HG03565 (cell line): Measurements from ENCODE around the gene GALM.
A peak's percentile ranks its signal among the peaks of the same experiment; 100 is the strongest.
"Not testable (repeated sequence)": the region's sequence is repeated elsewhere in the genome, so short reads cannot be mapped to it uniquely, and the experiment has no call there.

Experiments used
- ATAC-seq: cut with Tn5 transposase; IDR thresholded peaks from one replicate; pipeline ENCODE4 v1.9.1; 2021; ENCODE audit warnings: mild to moderate bottlenecking, moderate library complexity; ENCODE audit not compliant: unreplicated experiment

GALM gene

DNA sequence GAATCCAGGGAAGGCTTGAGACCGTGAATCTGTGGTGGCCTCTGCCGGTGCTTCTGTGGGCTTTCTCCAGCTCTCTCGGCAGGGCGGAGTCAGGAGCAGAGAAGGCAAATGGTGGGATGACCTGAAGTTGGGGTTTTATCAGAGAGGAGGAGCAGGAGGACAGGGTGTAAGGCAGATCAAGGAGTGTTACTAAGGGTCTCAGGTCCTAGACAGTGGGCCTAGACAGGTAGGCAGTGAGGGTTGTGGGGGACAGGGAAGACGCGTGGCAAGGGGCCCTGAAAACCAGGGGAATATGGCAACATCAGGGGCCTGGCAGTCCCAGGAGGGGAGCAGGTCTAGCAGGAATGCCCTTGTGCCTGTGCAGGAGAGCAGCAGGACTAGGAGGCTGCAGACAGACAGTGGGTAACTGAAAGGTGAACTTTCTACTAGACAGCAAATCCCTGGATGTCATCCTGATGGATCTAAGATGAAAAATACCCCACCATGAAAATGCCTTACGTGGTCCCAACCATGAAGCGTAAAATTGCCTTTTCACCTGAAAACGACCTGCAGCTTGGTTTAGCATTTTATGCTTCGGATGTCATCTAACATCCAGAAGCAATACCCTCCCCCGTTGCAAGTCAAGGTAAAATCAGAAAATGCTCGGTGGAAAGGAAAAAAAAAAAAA is 43.1 kb downstream of the GALM start:
- ATAC-seq = no peak

- ATAC-seq = no peak
These were observed 43.8 kb downstream of the GALM start for GRCh38 chr2:38709567-38710194.

GRCh38 chr2:38711558-38711957 is 45.6 kb downstream of the GALM start:
- no peak for ATAC-seq

DNA sequence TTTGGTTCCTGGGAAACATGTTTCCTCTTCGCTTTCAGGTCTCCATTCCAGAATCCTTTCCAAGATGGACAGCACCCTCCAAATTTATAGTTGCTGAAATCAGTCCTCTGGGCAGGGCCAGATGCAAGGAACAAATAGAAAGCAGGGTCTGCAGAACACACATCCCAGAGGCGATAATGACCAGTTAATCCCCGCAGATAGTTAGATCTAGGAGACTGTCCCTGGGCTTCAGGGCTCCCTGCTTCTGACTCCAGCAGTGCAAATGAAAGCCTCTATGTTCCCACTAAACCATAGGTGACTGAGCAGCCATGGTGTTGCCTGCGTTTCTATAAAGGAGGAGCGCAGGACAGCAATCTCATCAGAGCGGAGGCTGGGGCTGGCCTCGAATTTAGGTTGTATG is 46.5 kb downstream of the GALM start:
- no peak for ATAC-seq

DNA sequence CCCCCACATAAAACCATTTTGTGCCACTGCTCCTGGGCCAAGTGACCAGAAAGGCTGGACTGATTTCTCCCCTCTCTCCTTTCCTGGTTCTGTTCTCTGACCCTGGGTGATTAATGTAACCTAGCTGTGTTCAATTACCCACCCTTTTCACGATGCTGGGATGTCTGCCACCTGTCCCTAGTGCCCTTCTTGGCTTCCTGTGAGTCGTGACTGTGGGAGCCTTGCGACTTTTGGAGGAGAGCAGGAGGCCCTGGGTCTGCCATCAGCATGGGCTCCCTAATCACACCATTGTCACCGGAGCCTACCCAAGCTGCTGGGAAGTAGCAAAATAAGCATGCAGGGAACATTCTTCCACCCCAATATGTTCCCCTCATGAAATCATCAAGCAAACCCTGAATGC is 47.0 kb downstream of the GALM start:
- no peak for ATAC-seq

DNA sequence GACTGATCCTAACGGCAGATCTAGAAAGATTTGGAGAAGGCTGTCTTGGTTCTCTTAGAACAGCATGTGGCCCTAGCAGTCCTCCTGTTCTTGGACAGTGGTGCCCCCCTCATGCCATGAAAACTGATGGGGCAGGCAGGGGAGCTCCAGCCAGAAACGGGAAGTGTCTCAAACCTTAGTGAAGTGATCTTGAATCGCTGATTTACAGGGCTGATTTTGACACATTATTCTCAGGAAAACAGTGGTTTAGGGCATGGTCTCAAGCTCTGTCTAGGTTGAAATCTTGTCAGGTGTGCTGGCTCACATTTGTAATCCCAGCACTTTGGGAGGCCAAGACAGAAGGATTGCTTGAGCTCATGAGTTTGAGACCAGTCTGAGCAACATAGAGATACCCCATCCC is 47.4 kb downstream of the GALM start:
- no peak for ATAC-seq

DNA sequence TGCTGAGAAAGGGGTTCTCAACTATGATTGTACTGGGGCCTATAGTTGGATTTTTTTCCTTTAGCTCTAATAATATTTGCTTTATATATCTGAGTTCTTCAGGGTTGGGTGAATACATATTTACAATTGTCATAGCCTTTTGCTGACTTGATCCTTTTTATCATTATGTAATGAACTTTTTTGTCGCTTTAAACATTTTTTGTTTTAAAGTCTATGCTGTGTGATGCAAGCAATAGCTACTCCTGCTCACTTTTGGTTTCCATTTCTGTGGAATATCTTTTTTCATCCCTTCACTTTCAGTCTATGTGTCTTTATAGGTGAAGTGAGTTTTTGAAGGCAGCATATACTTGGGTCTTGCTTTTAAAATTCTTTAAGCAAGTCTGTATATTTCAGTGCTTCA is 49.0 kb downstream of the GALM start:
- ATAC-seq = not testable (repeated sequence)

DNA sequence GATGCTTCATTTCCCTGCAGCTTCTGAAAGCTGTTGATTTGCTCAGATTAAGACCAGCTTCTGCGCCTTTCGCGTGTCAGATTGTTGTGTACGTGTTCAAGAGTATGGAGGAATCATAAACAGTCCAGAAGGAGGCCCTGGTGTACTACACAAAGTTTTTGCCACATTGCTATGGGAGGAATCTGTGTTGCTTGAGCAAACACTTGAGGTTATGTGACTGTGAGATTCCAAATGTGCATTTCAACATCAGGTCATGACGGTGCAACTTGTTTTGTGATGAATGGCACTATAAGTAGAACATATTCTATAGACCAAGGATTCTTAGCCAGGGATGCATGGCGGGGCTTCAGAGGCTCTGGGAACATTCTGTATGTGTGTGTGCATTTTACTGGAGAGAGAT is 50.3 kb downstream of the GALM start:
- no peak for ATAC-seq

DNA sequence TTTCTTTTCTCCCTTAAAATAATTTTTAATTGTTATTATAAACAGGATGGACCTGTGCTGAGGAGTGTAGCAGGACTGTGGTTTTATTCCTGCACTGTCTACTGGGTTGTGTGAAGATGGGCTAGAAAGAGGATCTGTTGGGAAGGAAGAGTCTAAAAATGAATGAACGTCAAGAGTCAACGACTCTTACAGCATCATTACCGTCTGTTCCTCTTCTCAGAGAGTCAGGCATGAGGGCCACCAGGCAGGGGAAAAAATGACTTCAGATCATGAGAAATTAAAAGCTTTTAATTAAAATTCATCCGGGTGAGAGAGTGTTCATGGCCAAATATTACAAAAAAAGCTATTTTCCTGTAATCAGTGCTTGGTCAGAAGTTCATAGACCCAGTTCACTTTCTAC is 52.7 kb downstream of the GALM start:
- no peak for ATAC-seq

- no peak for ATAC-seq
These were observed 53.8 kb downstream of the GALM start for GRCh38 chr2:38719706-38720105.

DNA sequence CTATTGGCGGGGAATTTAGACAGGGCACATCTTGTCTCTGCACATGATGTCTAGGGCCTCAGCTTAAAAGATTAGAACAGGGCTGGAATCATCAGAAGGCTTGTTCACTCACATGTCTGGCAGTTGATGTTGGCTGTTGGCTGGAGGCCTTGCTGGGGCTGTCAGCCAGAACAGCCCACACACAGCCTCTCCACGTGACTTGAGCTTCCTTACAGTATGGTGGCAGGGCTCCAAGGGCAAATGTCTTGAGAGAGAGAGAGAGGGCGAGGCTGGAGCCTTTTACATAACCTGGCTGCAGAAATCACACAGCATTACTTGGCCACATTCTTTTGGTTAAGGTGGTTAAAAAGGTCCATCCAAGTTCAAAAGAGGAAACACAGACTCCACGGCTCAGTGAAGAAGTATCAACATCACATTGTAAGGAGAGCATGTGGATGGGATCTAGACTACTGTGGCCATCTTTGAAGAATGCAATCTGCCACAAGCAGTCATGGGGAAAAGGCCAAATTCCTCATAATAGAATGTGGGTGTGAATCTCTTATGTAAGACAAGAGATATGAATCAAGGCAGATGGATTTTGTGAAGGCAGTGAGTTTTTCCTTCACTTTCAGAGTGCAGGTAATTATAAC is 54.8 kb downstream of the GALM start:
- ATAC-seq = peak; percentile 32

GRCh38 chr2:38722271-38723061 is 56.6 kb downstream of the GALM start:
- ATAC-seq = no peak

- ATAC-seq = no peak
These were observed 57.3 kb downstream of the GALM start for GRCh38 chr2:38723173-38723572.

DNA sequence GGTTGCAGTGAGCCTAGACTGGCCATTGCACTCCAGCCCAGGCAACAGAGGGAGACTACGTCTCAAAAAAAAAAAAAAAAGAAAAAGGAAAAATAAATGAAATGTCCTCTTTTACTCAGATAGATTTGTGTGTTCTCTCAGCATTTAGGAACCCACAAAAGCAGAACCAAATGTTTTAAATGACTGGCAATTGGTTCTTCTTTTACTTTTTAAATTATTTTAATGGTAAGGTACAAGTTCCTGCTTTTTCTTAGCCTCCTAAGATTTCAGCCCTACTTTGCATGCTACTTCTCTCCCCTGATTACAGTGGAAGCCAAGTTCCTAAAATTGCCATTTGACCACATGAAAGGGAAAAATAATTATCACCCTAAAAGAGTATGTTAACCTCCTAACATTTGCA is 61.7 kb downstream of the GALM start:
- ATAC-seq = no peak

DNA sequence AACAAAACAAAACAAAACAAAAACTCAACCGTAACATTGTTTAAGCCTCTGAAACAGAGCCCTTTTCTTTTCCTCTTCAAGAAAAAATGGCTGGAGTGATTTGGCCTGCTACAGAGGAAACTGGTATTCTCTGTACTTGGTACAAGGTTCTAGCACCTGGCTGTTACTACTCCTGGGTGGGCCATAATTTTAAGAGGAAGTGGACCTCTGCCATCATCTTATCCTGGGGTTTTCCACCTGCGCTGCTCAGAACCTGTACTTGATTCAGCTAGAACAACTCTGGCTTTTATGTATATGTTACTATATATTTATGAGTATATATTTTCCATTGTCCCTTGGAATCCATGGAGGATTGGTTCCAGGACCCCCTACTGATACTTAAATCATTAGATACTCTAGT is 62.8 kb downstream of the GALM start:
- no peak for ATAC-seq

- no peak for ATAC-seq
These were observed 65.2 kb downstream of the GALM start for GRCh38 chr2:38731090-38731489.

GRCh38 chr2:38731684-38732221 is 65.8 kb downstream of the GALM start:
- ATAC-seq = no peak

GRCh38 chr2:38733300-38733971 is 67.5 kb downstream of the GALM start:
- ATAC-seq = no peak

DNA sequence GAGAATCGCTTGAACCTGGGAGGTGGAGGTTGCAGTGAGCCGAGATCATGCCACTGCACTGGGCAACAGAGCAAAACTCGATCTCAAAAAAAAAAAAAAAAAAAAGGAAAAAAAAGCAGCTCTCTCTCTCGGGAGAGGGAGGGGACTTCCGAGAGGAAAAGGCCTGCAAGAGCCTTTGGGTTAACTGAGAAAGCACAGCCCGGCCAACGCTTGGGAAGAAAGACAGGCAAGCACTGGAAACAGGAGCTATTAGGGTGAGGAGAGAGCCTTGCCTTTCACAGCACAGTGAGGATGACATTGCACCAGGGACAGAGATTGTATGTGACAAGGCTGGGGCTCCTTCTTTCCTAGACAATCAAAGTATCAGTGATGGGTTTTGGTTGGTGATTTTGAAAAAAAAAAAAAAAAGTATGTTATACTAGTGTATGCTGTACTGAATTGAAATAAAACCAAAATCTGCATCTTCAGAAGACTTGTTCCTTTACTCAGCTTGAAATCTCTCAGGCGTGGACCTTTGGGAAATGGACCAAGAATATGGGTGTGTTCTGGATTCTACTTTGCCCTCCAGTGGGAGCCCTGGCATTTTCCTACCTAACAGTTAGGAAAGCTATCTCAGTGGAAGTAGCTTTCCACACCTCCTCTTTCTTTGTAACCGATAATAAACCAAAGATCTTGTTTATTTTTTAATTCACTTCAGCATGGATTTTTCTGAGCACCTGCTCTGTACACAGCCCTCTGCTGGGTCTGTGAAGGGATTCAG is 68.6 kb downstream of the GALM start:
- ATAC-seq = no peak

GRCh38 chr2:38735999-38736320 is 70.0 kb downstream of the GALM start:
- ATAC-seq = no peak
